H1 (cell line): Measurements from ENCODE around the gene CCDC148. TPM values are rescaled to one million over a fixed set of nuclear protein-coding genes. Genes with fewer than 3 reads are reported as not detected.

Experiments used
- CTCF ChIA-PET: fragments of 300-600 bp; sonication (Branson Sonifier 250); formaldehyde crosslinking; loops from one replicate; lab custom pipeline; 2021; ENCODE audit not compliant: partially characterized antibody; lab: Charles Lee
- POLR2A ChIA-PET: fragments of 300-600 bp; sonication (Branson Sonifier 250); formaldehyde crosslinking; loops from one replicate; lab custom pipeline; 2021; ENCODE audit warnings: inconsistent platforms; ENCODE audit not compliant: partially characterized antibody; lab: Charles Lee
- DNase-seq, 2 experiments: peaks; one replicate each; pipeline versions ENCODE4 v3.0.0 to v3.0.0-alpha.2; 2010 to 2022; ENCODE audit warnings: low spot score in 2 of 2, low read depth in 1 of 2, mixed read lengths in 1 of 2
- FAIRE-seq: peaks from 2 replicates; lab custom pipeline; 2011; peaks lifted over from hg19 to GRCh38; lab: Jason Lieb, UNC
- H2AFZ ChIP-seq: 2 replicates; pipeline ENCODE4 v1.8.1; 2012; ENCODE audit warnings: low read length, inconsistent platforms
- H2AK5ac ChIP-seq: 2 replicates; pipeline ENCODE4 v1.6.1; 2013; ENCODE audit warnings: low read depth, low read length
- H2BK120ac ChIP-seq: replicated peaks from 2 replicates; pipeline ENCODE3; 2013; ENCODE audit warnings: low read depth, low read length, inconsistent platforms
- H2BK12ac ChIP-seq: 2 replicates; pipeline ENCODE4 v1.6.1; 2013; ENCODE audit warnings: low read depth, low read length
- H2BK15ac ChIP-seq: 2 replicates; pipeline ENCODE4 v1.6.1; 2013; ENCODE audit warnings: low read length
- H2BK20ac ChIP-seq: 2 replicates; pipeline ENCODE4 v1.6.1; 2013; ENCODE audit warnings: low read length
- H2BK5ac ChIP-seq: 2 replicates; pipeline ENCODE4 v1.6.1; 2013; ENCODE audit warnings: low read depth, low read length
- H3K14ac ChIP-seq: 2 replicates; pipeline ENCODE4 v1.6.1; 2013; ENCODE audit warnings: inconsistent platforms; ENCODE audit not compliant: insufficient read length
- H3K18ac ChIP-seq: 2 replicates; pipeline ENCODE4 v1.6.1; 2013; ENCODE audit warnings: low read length; ENCODE audit errors: extremely low read depth
- H3K23ac ChIP-seq: 2 replicates; pipeline ENCODE4 v1.6.1; 2013; ENCODE audit warnings: inconsistent platforms; ENCODE audit not compliant: insufficient read length
- H3K23me2 ChIP-seq: 2 replicates; pipeline ENCODE4 v1.6.1; 2013; ENCODE audit warnings: low read depth, low read length
- H3K27ac ChIP-seq: 2 replicates; pipeline ENCODE4 v1.6.1; 2011; ENCODE audit warnings: low read depth, low read length, inconsistent platforms
- H3K27me3 ChIP-seq, 4 experiments: replicated peaks in 1 of 4; 1 replicate in 1 of 4; 2 replicates in 3 of 4; pipeline versions ENCODE4 v1.6.1 to v1.8.1; 2011 to 2013; ENCODE audit warnings: low read length in 3 of 4, mild to moderate bottlenecking in 3 of 4, inconsistent platforms in 2 of 4, mixed read lengths in 2 of 4, moderate library complexity in 1 of 4; ENCODE audit not compliant: control insufficient read depth in 3 of 4, insufficient read depth in 3 of 4; ENCODE audit errors: extremely low read depth in 1 of 4
- H3K36me3 ChIP-seq, 4 experiments: 2 replicates each; pipeline versions ENCODE4 v1.6.1 to v1.8.1; 2011 to 2013; ENCODE audit warnings: mild to moderate bottlenecking in 4 of 4, low read length in 3 of 4, moderate library complexity in 2 of 4, control low read depth in 1 of 4, inconsistent platforms in 1 of 4; ENCODE audit not compliant: insufficient read depth in 4 of 4, control insufficient read depth in 2 of 4
- H3K4ac ChIP-seq: replicated peaks from 2 replicates; pipeline ENCODE3; 2013; ENCODE audit warnings: low read length, low read depth, mixed read lengths, inconsistent platforms; ENCODE audit not compliant: insufficient read length
- H3K4me1 ChIP-seq, 4 experiments: replicated peaks in 1 of 4; 1 replicate in 1 of 4; 2 replicates in 3 of 4; pipeline versions ENCODE4 v1.6.1 to v1.8.1; 2011 to 2013; ENCODE audit warnings: low read length in 3 of 4, inconsistent platforms in 2 of 4, mixed read lengths in 1 of 4; ENCODE audit not compliant: insufficient read depth in 4 of 4, control insufficient read depth in 3 of 4
- H3K4me2 ChIP-seq, 2 experiments: 2 replicates each; pipeline versions ENCODE4 v1.6.1 to v1.8.1; 2011 to 2013; ENCODE audit warnings: low read depth in 2 of 2, low read length in 2 of 2, control low read depth in 1 of 2, inconsistent platforms in 1 of 2, mild to moderate bottlenecking in 1 of 2; ENCODE audit not compliant: insufficient read depth in 1 of 2
- H3K4me3 ChIP-seq, 4 experiments: fragments of 200-600, 300-600 bp in 1 of 4; sonication (generic), shearing (Covaris generic), sonication (Bioruptor Twin) in 1 of 4; 2 replicates each; pipeline versions ENCODE4 v1.5.1 to v1.8.1; 2011 to 2016; ENCODE audit warnings: low read length in 4 of 4, low read depth in 3 of 4, control low read depth in 2 of 4, inconsistent platforms in 2 of 4, mild to moderate bottlenecking in 2 of 4, mixed read lengths in 1 of 4, moderate library complexity in 1 of 4; ENCODE audit not compliant: insufficient read depth in 2 of 4; ENCODE audit errors: extremely low read depth in 1 of 4
- H3K56ac ChIP-seq: replicated peaks from 2 replicates; pipeline ENCODE3; 2013; ENCODE audit warnings: low read depth, mild to moderate bottlenecking, mixed read lengths, low read length, inconsistent platforms; ENCODE audit not compliant: insufficient read length
- H3K79me1 ChIP-seq: 2 replicates; pipeline ENCODE4 v1.6.1; 2013; ENCODE audit warnings: low read depth, low read length, control low read depth
- H3K79me2 ChIP-seq, 2 experiments: 2 replicates each; pipeline versions ENCODE4 v1.6.1 to v1.8.1; 2012 to 2013; ENCODE audit warnings: low read length in 2 of 2, mild to moderate bottlenecking in 2 of 2, inconsistent platforms in 1 of 2; ENCODE audit not compliant: insufficient read depth in 2 of 2, control insufficient read depth in 1 of 2
- H3K9ac ChIP-seq, 4 experiments: replicated peaks in 1 of 4; 1 replicate in 1 of 4; 2 replicates in 3 of 4; pipeline versions ENCODE4 v1.6.1 to v1.8.1; 2011 to 2013; ENCODE audit warnings: low read depth in 3 of 4, low read length in 3 of 4, control low read depth in 2 of 4, mild to moderate bottlenecking in 2 of 4, moderate library complexity in 2 of 4, inconsistent platforms in 1 of 4; ENCODE audit errors: extremely low read depth in 1 of 4
- H3K9me3 ChIP-seq, 2 experiments: 2 replicates each; pipeline versions ENCODE4 v1.6.1 to v1.8.1; 2012 to 2013; ENCODE audit warnings: mild to moderate bottlenecking in 2 of 2, moderate library complexity in 2 of 2, control low read depth in 1 of 2, inconsistent platforms in 1 of 2, low read depth in 1 of 2, low read length in 1 of 2, mixed read lengths in 1 of 2; ENCODE audit not compliant: insufficient read depth in 2 of 2
- H4K20me1 ChIP-seq, 2 experiments: replicated peaks in 1 of 2; 2 replicates each; pipeline versions ENCODE3 to v1.8.1; 2011 to 2013; ENCODE audit warnings: inconsistent platforms in 2 of 2, low read length in 2 of 2, mild to moderate bottlenecking in 1 of 2; ENCODE audit not compliant: insufficient read depth in 2 of 2, control insufficient read depth in 1 of 2
- H4K5ac ChIP-seq: 2 replicates; pipeline ENCODE4 v1.6.1; 2013; ENCODE audit warnings: low read length, low read depth, mixed read lengths, inconsistent platforms; ENCODE audit not compliant: insufficient read length
- H4K8ac ChIP-seq: 2 replicates; pipeline ENCODE4 v1.8.0; 2013; ENCODE audit warnings: mild to moderate bottlenecking, moderate library complexity, low read length, inconsistent platforms; ENCODE audit not compliant: insufficient read depth; ENCODE audit errors: extremely low read depth
- H4K91ac ChIP-seq: replicated peaks from 2 replicates; pipeline ENCODE3; 2013; ENCODE audit warnings: low read length, mixed read lengths, inconsistent platforms; ENCODE audit not compliant: insufficient read length
- ASH2L ChIP-seq: fragments of 200-600, 300-600 bp; sonication (generic); IDR thresholded peaks from one replicate; pipeline ENCODE4 v1.7.1; 2017; ENCODE audit warnings: low read length
- CBX8 ChIP-seq: fragments of 300-800, 300-1000 bp; sonication (generic); IDR thresholded peaks from 2 replicates; pipeline ENCODE4 v1.7.1; 2016; ENCODE audit warnings: low read depth, low read length, borderline replicate concordance
- KDM1A ChIP-seq: fragments of 200-600, 300-600 bp; sonication (generic); IDR thresholded peaks from 2 replicates; pipeline ENCODE4 v1.7.1; 2016; ENCODE audit warnings: mild to moderate bottlenecking, low read length, borderline replicate concordance
- MAX ChIP-seq: IDR thresholded peaks from 2 replicates; pipeline ENCODE4 v1.6.1; 2012; ENCODE audit warnings: inconsistent platforms
- POLR2AphosphoS5 ChIP-seq: IDR thresholded peaks from 2 replicates; pipeline ENCODE4 v1.6.1; 2011; ENCODE audit warnings: low read depth, low read length
- RBBP5 ChIP-seq: IDR thresholded peaks from 2 replicates; pipeline ENCODE4 v1.7.1; 2012; ENCODE audit warnings: low read depth, mild to moderate bottlenecking, inconsistent platforms, low read length, moderate library complexity, borderline replicate concordance
- RFX5 ChIP-seq: IDR thresholded peaks from 2 replicates; pipeline ENCODE4 v1.6.1; 2011; ENCODE audit warnings: low read depth, low read length, improper control_type of control experiment, borderline replicate concordance
- YY1 ChIP-seq: IDR thresholded peaks from 2 replicates; pipeline ENCODE4 v1.6.1; 2011; ENCODE audit warnings: low read depth, mild to moderate bottlenecking, low read length
- WGBS, 2 experiments: shearing (Covaris generic) in 1 of 2; methylation state at CpG; one replicate each; pipeline versions ENCODE4 v1.1.6 to v1.1.7; 2013 to 2015; ENCODE audit warnings: low lambda C conversion rate in 2 of 2, mixed read lengths in 2 of 2, inconsistent platforms in 1 of 2, low coverage in 1 of 2, missing lambda C conversion rate in 1 of 2; ENCODE audit not compliant: insufficient replicate concordance in 2 of 2, insufficient coverage in 1 of 2, insufficient read length in 1 of 2; ENCODE audit errors: extremely low coverage in 1 of 2, missing lambda C conversion rate in 1 of 2; 5-methylcytosine and 5-hydroxymethylcytosine counted together
- polyA plus RNA-seq, 7 experiments: library from polyadenylated mRNA; depleted of rRNA in 3 of 7; stranded (reverse) in 5 of 7; unstranded in 2 of 7; fragments of >200 nt in 5 of 7; fragments of 200-250 nt in 2 of 7; gene quantifications; 1 replicate in 5 of 7; 2 replicates in 1 of 7; 4 replicates in 1 of 7; pipeline versions ENCODE4 v1.2.1 to v1.2.3, GENCODE V29; 2011 to 2013; ENCODE audit warnings: missing spikeins in 2 of 7, mixed read lengths in 2 of 7
- total RNA-seq: library from RNA; stranded (reverse); fragmentation: NEBNext Ultra II Directional; extraction: Animal tissue kit (Norgen Biotek cat#: 25700); gene quantifications from 2 replicates; pipeline ENCODE4 v1.2.1, GENCODE V29; 2021
- TF ChIP-seq, protein P1 (sequence below): IDR thresholded peaks from 2 replicates; pipeline ENCODE4 v1.6.1; 2012; ENCODE audit warnings: low read length, inconsistent platforms

CCDC148 gene
- total and polyA plus RNA-seq, 2 of the 8 experiments (the other 6 are each of a cell fraction or from before 2014, with no cell fraction given): 0.45 to 1.3 TPM

GRCh38 chr2:158323381-158323780, 133.2 kb downstream of the CCDC148 start:
- Histone ChIP-seq H4K91ac (no peak overlapping the region), H3K4ac (no peak overlapping the region), H3K79me2 (no peaks in the 10 kb centered on the region), H2BK5ac (no peak overlapping the region), H3K79me1 (no peaks in the 10 kb centered on the region), H3K27me3 (no peaks in the 10 kb centered on the region), H2BK12ac (no peak overlapping the region), H3K18ac (no peak overlapping the region), H3K4me2 (no peak overlapping the region), H4K20me1 (no peaks in the 10 kb centered on the region), H3K4me1 (no peaks in the 10 kb centered on the region), H2AK5ac (no peak overlapping the region), H3K56ac (no peak overlapping the region), H3K27ac (no peak overlapping the region), H3K23me2 (no peaks in the 10 kb centered on the region), H3K9ac (no peak overlapping the region), H4K8ac (no peak overlapping the region), H4K5ac (no peak overlapping the region), H2BK120ac (no peak overlapping the region), H3K4me3 (no peak overlapping the region), H2BK15ac (no peak overlapping the region), H3K14ac (no peak overlapping the region), H3K23ac (no peak overlapping the region), H3K36me3 (no peaks in the 10 kb centered on the region), H2AFZ (no peak overlapping the region), H3K9me3 (peaks cover 0 to 5% of the 10 kb centered on the region in 2 experiments; a peak in 3 of 4 replicates), H2BK20ac (no peak overlapping the region)
- 100% methylated on average over 1 of the region's 1 CpG; no CpG with 5 or more reads in 1 of the 2 experiments for WGBS, 2 experiments
- CTCF ChIA-PET: interaction anchor here (0.9 to 1.8 kb wide), 2 partner anchors 10 to 289 kb away, joined by 3 to 4 read pairs; no protein-coding TSS in a partner anchor
- POLR2A ChIA-PET: no interaction called here
- FAIRE-seq (no peak), DNase-seq (no peak)
- TF ChIP-seq MAX: no peak
- no peak for TF ChIP-seq RBBP5
- no peak for TF ChIP-seq YY1
- TF ChIP-seq, protein P1, sequence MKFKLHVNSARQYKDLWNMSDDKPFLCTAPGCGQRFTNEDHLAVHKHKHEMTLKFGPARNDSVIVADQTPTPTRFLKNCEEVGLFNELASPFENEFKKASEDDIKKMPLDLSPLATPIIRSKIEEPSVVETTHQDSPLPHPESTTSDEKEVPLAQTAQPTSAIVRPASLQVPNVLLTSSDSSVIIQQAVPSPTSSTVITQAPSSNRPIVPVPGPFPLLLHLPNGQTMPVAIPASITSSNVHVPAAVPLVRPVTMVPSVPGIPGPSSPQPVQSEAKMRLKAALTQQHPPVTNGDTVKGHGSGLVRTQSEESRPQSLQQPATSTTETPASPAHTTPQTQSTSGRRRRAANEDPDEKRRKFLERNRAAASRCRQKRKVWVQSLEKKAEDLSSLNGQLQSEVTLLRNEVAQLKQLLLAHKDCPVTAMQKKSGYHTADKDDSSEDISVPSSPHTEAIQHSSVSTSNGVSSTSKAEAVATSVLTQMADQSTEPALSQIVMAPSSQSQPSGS: no peak
- TF ChIP-seq KDM1A: no peak
- TF ChIP-seq POLR2AphosphoS5: no peak
- no peak for TF ChIP-seq CBX8
- TF ChIP-seq ASH2L: no peak
- no peak for TF ChIP-seq RFX5
